Amniotic epithelial cell (primary cell): ENCODE data around the gene TANGO2.

Source experiments
- DNase-seq: peaks from one replicate; pipeline ENCODE4 v3.0.0-alpha.2; 2010; ENCODE audit warnings: low read depth

The TANGO2 gene

DNA sequence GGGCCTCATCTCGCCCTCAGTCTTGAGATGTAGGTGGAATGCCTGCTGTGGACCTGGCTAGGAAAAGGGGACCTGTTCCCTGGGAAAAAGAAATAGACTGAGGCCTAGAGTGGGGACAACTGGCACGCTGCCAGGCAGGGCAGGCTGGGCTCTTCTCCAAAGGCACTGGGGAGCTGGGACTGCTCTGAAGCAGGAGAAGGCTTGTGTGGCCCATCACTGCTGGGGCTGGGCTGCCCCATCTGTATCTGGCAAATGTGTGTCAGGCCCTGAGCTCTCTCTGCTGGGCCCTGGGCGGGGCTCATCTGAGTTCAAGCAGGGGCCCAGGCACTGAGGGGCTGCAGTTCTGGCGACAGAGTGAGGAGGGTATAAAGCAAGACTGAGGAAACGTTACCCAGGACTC is 37.2 kb upstream of the TANGO2 start:
- DNase-seq, result no peak

GRCh38 chr22:19984201-19984753 is 36.6 kb upstream of the TANGO2 start:
- peak; percentile 42 for DNase-seq

DNA sequence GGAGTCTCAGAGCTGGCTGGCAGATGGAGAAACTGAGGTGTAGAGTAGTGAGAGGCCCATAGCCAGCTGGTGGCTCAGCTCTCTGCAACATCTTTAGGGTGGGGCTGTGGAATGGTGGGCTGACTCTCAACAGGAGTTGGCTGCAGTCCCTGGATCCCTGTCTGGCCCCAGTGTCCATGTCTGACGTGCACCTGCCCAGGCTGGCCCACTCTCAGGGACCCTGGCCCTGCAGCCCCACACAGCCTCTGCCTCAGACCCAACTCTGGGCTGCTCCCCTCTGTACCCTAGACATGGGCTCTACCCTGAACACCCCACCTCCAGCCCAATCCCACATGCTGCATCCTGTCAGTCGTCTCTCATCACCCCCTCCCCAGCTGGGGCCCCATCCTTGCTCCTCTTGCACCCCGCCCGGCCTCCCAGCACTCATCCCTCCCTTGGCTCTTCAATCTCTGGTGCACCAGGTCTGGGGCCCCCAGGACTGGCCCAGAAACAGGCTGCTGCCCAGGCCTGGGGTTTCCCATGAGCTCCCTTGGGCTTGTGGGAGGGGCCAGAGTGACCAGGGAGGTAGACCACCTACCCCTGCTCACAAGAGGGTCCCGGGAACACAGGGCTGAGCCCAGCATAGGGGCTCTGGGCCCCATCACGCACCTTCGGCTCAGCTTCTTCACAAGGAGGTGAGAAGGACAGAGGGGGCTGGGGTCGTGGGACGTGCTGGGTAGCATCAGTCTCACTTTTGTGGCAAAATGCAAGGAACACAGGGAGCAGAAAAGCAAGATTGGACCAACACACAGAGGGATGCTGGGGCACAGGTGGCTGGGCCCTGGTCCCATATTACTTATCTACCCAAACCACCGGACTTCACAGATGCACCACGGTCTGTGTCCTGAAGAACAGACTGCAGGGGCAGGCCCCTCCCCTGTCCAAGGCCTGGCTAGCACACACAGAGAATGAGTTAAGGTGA is 35.8 kb upstream of the TANGO2 start:
- DNase-seq, result no peak

GRCh38 chr22:19986011-19986409 is 34.9 kb upstream of the TANGO2 start:
- no peak for DNase-seq

DNA sequence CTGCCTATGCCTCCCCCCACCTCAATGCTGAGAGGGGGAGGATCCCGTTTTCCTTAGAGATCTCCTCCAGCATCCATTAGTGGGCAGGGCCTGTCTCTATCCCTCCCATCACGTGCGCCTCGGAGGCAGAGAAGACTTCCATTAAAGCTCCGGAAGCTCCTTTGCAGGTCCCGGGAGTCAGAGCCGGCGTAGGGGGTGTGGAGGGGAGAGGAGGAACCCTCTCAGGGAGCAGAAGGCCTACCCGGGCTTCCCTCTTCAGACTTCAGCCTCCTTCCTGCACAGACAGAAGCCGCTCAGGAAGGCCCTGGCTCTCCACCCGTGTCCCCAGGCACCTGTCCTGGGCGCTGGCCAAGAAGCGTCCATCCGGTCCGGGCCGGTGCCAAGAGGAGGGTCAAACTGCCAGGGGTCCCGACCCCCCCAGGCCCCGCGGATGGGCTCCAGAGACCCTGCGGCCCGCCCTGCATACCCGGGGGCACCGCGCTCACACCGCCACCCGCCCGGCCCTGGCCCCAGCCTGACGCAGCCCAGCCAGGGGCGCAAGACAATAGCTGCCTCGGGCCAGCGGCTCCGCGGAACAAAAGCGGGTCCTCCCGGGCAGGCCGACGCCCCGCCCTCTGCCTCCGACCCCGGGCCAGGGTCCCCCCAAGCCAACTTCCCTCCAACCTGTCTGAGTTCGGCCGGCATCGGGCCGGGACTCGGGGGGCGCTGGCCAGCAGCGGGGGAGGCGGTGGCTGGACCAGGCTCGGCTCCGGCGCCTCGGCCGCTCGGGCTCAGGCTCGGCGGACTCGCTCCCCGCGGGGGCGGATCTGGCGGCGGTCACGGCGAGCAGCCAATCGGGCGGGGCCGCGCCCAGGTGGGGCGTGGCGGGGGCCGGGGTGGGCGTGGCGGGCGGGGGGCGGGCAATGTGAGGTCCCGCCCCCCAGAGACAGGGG is 34.2 kb upstream of the TANGO2 start:
- peak; percentile 52 for DNase-seq

DNA sequence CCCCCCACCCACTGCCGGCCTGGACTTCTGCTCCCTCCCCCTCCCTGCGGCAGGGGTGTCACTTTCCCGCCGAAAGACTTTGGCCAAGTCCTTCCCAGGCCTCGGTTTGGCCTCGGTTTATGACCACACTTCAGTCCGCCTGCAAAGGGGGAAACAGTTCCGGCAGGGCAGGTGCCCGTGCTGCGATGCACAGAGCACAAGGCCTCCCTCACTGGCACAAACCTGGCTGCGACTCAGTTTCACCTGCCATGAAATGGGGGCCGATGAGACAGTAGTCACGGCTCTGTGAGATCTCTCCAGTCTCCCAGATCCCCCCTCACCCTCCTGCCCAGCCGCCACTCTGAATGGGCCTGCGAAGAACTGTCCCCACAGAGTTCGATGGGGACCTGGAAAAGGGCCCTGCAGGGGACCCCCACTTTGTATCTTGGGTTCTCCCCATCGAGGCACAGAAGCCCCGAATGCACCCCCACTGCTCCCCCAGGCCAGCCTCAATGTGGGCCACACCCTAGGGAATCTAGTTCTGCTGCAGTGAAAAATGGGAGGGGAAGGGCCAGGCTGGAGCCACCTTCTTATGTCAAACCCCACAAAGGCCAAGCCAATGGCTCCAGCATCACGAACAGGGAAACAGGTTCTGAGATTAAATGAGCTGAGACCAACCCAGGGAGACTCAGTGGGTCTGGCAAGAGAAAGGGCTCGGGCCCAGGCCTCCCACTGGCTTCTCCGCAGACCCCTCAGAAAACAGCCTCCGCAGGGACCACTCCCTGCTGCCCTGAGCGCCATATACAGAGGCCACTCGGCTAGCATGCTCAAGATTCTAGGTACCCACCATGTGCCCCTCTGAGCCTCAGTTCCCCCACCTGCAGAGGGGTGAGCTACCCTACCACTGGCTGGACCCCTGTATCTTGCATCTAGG is 33.3 kb upstream of the TANGO2 start:
- DNase-seq, result no peak

DNA sequence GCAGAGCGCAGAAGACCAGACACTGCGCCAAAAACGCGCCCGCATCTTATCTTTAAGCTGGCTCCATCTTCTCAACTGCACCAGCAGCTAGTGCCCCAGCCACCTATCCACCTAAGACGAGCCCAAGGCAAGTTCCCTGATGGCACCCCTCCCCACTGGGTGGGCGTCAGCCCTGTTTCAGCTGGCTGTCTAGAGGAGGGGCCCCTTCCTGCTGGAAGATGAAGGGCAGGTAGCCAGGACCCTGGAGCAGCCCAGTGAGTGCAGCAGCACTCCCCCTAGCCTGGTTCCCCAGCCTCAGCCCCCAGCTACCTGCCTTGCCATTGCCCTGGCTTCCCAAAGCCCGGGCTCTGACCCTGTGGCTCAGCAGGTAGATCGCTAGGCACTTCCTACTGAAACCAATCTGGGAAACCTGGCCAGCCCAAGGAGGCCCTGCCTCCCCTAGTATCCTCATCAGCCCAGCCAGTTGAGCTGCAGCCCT is 32.5 kb upstream of the TANGO2 start:
- no peak for DNase-seq

- DNase-seq, result no peak
Measured at GRCh38 chr22:19988965-19989724, 31.8 kb upstream of the TANGO2 start.

DNA sequence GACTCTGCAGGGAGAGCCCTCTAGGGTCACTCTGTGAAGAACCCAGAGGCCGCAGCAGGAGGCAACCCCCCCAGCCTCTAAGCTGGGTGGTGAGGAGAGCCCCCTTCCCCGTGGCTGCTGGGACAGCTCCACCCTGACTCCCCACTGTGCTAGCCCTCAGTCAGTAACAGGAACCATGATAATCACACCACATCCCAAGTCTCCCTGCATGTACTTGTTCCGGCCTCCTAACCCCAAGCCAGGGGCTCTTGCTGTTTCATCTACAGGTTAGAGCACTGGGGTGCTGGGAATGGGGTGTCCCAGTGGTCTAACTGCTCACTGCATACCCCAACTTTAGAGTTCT is 31.2 kb upstream of the TANGO2 start:
- no peak for DNase-seq

DNA sequence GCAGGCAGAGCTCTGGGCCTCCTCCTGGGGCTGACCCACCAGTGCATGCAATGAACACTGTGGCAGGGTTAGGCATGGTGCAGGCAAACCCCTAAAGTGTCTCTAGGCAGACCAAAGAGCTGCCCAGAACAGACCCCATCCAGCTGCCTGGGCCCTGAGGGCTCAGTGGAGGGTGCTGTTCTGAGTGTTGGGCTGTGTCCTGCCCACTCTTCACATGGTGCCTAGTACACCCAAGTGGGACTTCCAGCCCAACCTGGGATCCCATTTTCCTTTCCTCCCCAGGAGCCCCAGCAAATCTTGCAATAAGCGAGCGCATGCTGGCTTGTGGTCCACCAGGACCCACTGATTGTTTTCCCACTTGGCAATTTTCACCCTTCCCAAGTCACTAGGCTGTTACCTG is 30.7 kb upstream of the TANGO2 start:
- no peak for DNase-seq

DNA sequence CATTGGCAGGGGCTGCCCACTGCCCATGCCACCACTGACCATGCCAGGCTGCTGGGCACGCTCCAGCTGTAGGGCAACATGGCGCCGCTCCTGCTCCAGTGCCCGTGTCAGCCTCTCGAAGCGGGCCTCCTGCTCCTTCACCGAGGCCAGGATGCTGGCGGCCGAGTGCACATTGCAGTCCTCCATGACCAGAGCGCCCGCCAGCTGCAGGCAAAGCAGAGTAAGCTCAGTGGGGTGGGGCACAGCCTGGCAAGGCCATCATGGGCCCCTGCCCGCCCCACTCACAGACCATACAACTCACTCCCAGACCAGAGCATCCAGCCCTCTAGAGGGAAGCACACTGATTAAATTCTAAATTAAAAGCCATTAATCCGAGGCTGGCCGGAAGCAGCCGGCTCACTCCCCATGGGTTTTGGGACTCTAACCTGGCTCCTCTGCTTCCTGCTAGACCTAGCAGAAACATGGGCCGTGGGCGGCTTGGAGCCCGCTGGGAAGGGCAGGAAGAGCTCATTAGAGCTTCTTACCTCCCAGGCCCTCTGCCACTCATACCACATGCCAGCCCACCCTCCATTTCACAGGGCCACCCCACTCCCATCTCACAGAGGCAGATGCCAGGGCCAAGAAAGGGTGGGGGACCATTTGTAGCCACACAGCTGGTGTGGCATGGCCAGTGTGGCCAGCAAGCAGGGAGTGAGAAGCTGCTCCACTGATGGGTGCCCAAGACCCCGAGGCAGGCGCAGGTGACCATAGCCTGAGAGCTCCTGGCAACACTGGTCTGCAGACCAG is 30.1 kb upstream of the TANGO2 start:
- DNase-seq, result no peak

DNA sequence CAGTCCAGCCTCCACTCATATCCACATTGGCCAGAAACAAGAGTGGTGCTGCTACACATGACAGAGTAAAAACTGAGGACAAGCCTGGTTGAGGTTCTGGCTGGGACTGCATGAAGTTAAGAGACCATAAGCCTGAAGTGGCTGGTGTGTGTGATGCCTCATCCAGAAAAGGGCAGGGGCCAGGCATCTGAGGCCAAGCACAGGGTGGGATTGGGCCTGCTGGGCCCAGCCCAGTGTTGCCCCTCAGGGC is 29.6 kb upstream of the TANGO2 start:
- DNase-seq, result no peak

DNA sequence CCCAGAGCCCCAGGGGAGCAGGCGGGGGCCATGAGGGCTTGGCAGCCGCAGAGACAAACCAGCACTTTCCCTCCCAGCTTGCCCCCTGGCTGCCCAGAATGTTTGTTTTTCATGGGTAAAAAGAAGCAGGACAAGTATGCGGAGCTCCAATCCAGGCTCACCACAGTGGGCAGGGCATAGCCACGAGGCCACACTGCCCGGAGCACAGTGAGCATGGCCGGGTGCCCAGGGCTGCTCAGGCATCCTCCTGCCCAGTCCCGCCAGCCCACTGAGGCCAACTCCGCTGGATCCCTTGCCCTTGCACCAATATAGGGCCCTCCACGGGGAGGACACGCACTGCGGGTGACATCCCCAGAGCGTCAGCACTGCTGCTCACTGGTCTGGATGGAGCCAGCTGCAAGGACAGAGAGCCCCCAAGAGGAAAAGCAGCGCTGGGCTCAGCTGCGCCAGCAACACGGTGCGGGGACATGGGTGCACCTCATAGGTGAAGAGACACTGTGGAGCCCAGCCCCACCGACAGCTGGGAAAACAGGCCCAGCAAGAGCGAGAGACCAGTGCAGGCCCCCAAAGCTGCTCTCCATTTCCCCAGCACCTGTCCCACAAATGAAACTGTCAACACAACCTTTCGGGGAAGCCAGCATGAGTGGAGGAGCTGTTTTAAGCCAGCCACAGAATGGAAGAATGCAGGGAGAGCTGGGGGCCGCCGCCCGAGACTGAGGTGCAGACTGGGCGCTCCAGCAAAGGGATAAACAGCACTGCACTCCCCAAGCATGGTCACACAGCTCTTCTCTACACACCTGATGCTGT is 29.1 kb upstream of the TANGO2 start:
- DNase-seq, result no peak

- no peak for DNase-seq
Measured at GRCh38 chr22:19992481-19992911, 28.4 kb upstream of the TANGO2 start.

DNA sequence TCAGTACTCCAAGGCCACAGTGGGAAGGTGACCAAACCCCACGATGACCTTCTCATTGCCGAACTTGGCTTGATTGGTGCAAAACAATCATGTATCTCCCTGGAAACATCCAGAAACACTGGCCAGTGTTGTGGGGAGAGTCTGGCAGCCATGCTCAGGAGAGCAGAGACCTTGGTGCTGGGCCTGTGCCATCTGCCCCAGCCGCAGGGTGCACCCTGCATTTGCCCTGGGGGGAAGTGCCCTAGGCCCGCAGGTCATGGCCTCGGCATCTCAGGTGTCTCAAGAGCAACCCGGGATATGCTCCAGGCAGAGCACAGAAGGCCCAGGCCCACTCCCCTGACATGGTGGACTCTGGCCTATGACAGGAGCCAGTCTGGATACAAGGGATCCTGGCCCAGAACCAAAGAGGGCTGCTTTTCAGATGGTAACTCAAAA is 28.0 kb upstream of the TANGO2 start:
- DNase-seq, result no peak

- no peak for DNase-seq
Measured at GRCh38 chr22:19993926-19994325, 27.0 kb upstream of the TANGO2 start.

- peak; percentile 30 for DNase-seq
Measured at GRCh38 chr22:19994851-19995610, 25.9 kb upstream of the TANGO2 start.

- DNase-seq, result peak; percentile 58
Measured at GRCh38 chr22:19995611-19996339, 25.1 kb upstream of the TANGO2 start.
